NCI-H774 (cell line): Measurements from ENCODE around the gene MAML1.

Experiments
- DNase-seq: peaks from one replicate; lab custom pipeline; 2025; lab: John Stamatoyannopoulos, UW

MAML1 gene

GRCh38 chr5:179804555-179804947 is 71.9 kb downstream of the MAML1 start:
- DNase-seq: no peak

- no peak for DNase-seq
Measured at GRCh38 chr5:179805070-179805528, 72.5 kb downstream of the MAML1 start.

- DNase-seq: no peak
Measured at GRCh38 chr5:179805529-179806249, 73.1 kb downstream of the MAML1 start.

- peak; percentile 60 for DNase-seq
Measured at GRCh38 chr5:179806250-179807048, 73.8 kb downstream of the MAML1 start, which contains the start of gene MGAT4B. MGAT4B (minus strand) TSS chr5:179806866; CDS start chr5:179806583, 283 bp downstream.

DNA sequence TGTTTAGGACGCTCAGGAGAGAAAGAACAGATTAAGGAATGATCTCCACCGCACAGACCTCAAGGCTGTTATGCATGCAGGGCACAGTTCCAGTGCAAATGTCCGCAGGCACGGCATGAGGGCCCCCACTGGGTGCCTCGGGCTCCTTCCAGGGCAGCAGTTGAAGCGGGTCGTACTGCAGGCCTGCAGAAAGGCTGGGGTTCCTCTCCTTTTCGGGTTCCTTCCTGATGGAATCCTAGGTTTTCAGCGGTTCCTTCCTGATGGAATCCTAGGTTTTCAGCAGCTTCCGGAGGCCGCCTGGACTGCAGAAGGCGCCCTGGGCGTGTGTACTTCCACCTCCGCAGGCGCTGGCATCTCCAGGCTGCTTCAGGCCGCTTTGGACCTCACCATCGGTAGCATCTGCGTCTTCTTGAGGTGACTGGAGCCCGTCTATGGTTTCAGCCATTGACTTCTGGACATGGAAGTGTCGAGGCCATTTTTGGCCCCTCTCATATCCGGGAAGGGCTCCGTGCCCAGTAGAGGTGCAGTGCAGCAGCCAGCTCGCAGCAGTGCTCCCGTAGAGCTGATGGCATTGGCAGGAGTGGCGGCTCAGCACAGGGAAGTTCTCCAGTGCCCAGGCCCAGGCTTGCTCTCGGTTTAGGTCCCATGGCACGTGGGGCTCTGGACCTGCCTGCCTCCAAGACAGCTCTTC is 79.7 kb downstream of the MAML1 start:
- no peak for DNase-seq

- DNase-seq: no peak
Measured at GRCh38 chr5:179812997-179813607, 80.5 kb downstream of the MAML1 start.

DNA sequence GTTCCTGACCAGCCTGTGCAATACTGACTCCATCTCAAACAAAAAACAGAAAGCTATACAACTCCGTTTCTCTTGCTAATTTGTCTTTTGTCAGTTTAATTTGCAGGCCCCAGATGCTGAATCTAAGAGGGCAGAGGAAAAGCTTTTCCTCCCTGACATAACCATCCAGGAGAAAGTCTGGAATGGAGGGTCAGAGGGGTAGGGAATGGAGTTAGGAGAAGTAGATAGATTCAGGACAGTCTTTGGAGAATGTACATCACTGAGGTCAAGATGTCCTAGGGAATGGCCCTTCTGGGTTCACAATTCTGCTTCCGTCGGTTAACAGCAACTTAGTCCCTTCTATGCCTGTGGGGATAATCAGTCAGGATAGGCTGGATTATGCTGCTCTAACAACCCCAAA is 81.5 kb downstream of the MAML1 start:
- DNase-seq: no peak

GRCh38 chr5:179815491-179816249 is 83.0 kb downstream of the MAML1 start:
- DNase-seq: no peak

- DNase-seq: no peak
Measured at GRCh38 chr5:179816401-179816795, 83.8 kb downstream of the MAML1 start.

- no peak for DNase-seq
Measured at GRCh38 chr5:179816796-179817469, 84.3 kb downstream of the MAML1 start.

GRCh38 chr5:179817470-179817840 is 84.8 kb downstream of the MAML1 start:
- DNase-seq: no peak

GRCh38 chr5:179817890-179818745 is 85.5 kb downstream of the MAML1 start:
- DNase-seq: no peak

DNA sequence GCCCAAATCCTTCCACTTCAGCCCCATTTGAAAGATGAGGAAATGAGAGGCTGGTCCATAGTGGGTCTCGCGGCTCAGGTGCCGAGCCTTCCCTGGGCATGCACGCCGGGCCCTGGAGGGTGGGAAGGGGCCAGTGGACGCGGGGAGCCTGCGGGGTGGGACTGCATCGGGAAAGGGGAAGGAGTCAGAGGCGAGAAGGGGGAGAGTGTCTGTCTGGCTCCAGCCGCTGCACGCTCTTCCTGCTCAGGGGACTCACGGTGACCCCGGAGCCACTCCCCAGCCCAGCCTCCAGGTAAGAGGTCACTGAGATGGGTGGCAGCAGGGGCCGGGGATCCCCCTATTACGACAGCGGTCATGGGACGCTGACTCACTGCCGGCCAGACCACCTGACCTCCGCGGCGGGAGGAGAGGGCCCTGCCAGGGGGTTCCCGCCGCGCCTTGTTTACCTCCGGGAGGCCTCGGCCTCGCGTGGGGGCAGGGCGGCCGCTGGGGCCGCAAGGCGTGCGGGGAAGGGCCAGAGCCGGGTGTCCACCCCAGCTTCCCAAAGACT is 86.2 kb downstream of the MAML1 start:
- peak; percentile 89 for DNase-seq

DNA sequence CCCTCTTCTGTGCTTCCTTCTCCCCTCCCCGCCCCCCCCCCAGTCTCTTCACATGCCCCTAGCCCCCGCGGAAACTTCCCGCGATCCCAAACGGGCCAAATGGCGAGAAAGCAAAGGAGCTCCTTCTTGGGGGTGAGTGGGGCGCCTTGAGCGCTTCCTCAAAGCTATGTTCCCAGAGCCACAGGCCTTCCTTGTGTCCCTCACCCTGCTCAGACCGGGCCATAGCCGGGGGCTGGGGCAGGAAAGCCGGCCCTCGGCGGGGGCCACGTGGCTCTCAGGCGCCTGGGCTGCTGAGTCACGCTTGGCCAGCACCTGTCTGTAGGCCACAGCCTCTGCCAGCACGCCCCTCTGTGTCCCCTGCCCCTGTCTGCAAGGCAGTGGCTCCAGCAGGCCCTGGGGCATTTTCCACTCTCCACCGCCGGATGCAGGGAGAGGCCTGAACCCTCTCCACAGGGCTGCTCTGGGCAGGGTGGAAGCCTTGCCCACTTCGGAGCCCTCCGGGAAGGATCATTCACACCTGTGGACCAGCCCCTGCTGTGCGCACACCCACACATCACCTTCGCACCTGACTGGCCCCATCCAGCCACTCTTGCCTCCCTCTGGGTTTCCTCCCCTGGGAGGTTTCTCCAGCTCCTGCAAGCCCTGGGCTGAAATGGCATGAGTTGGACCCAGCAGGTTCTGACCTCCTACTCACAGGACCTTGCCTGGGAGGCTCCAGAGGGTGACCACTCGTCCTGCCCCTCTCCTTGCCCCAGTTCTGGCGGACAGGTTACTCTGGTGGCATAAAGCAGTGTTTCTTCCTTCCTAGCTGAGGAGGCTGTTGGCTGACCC is 86.9 kb downstream of the MAML1 start:
- DNase-seq: peak; percentile 64

- no peak for DNase-seq
Measured at GRCh38 chr5:179820127-179820482, 87.5 kb downstream of the MAML1 start.

DNA sequence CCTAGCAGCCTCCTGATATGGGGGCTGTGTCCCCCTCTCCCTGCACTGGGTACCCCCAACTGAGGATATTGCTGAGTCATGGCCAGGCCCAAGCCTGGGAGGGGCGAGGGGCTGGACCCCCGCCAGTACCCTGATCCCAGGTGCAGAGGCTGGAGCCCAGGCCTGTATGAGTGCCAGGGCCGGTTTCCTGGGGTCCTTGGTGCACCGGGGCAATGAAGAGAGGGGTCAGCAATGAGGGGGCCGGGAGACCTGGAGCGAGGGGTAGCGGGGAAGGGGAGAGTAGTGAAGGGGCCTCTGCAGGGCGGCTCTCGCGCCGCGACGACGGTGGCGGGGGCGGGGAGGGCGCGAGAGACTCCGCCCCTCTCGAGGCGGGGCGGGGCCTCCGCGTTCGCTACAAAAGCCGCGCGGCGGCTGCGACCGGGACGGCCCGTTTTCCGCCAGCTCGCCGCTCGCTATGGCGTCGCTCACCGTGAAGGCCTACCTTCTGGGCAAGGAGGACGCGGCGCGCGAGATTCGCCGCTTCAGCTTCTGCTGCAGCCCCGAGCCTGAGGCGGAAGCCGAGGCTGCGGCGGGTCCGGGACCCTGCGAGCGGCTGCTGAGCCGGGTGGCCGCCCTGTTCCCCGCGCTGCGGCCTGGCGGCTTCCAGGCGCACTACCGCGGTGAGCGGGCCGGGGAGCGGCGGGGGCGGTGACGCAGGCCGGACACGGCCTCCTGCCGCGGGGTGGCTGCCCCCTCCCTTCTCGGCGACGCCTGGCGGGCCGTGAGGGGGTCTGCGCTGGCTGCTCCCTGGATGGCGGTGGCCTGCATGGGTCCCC is 88.1 kb downstream of the MAML1 start, which contains the start of gene SQSTM1:
Gene SQSTM1 (plus strand): TSS at position 423 of the 815 bp plus-strand sequence. CDS start 32 bp downstream, at position 455.
- DNase-seq: peak; percentile 74

DNA sequence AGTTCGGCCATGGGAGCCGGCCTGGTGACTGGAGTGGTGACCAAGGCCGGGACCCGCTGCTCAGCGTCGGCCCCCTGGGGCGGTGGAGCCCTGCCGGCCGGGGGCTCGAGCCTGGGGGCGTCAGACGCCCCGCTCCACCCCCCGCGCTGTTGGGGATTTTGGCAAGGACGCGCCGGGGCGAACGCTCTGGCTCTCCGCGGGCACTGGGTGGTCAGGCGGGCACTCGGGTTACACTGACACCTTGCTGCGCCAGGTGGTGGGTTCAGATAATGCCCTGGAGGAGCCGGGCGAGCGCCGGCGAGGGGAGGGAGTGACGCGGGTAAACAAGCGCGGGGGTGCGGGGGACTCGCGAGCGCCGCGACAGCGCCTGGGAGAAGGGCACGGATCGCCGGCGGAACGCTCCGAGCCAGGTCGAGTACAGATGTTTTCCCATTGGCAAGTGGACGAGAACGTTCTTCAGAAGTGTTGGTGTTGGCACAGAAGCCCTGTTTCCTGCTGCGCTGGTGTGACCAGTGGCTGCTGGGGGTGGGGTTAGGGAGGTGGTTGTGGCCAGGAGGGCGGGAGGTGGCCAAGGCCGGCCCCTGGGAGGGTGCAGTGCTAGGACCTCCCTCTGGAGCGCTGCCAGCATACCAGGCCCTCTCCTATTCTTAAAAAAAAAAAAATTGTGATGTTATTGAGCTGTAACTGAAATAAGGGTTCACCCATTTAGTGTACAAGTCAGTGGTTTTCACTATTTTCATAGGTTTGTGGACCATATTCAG is 88.9 kb downstream of the MAML1 start:
- DNase-seq: peak; percentile 86
